Spleen (tissue), 11 donors: ENCODE results near the gene SARM1. TPM values are rescaled to one million over a fixed set of nuclear protein-coding genes. Genes with fewer than 3 reads are reported as not detected.

Experiments
- DNase-seq: peaks from one replicate; pipeline ENCODE4 v3.0.0-alpha.2; 2020
- H3K27ac ChIP-seq, 8 donors: fragments of 200-600 bp; sonication (generic) in 7 of 8; 1 replicate in 4 of 8; 2 replicates in 4 of 8; pipeline versions ENCODE4 v1.5.0 to v1.8.0; 2016 to 2021; ENCODE audit warnings: inconsistent platforms in 4 of 8, mild to moderate bottlenecking in 4 of 8, moderate library complexity in 1 of 8
- H3K27me3 ChIP-seq, 7 donors: fragments of 200-600 bp; sonication (generic) in 6 of 7; replicated peaks in 1 of 7; 1 replicate in 4 of 7; 2 replicates in 3 of 7; pipeline versions ENCODE4 v1.5.0 to v1.8.0; 2016 to 2021; ENCODE audit warnings: inconsistent platforms in 3 of 7, mild to moderate bottlenecking in 1 of 7
- H3K36me3 ChIP-seq, 6 donors: fragments of 200-600 bp; sonication (generic) in 5 of 6; 1 replicate in 4 of 6; 2 replicates in 2 of 6; pipeline versions ENCODE4 v1.5.0 to v1.8.0; 2016 to 2021; ENCODE audit warnings: inconsistent platforms in 2 of 6
- H3K4me1 ChIP-seq, 6 donors: fragments of 200-600 bp; sonication (generic) in 5 of 6; 1 replicate in 3 of 6; 2 replicates in 3 of 6; pipeline versions ENCODE4 v1.5.0 to v1.8.0; 2016 to 2021; ENCODE audit warnings: inconsistent platforms in 3 of 6
- H3K4me3 ChIP-seq, 8 donors: fragments of 200-600 bp; sonication (generic) in 7 of 8; 1 replicate in 4 of 8; 2 replicates in 4 of 8; pipeline versions ENCODE4 v1.5.0 to v1.8.0; 2016 to 2021; ENCODE audit warnings: inconsistent platforms in 4 of 8, mild to moderate bottlenecking in 4 of 8, moderate library complexity in 2 of 8
- H3K9me3 ChIP-seq, 8 donors: fragments of 200-600 bp; sonication (generic) in 7 of 8; 1 replicate in 4 of 8; 2 replicates in 4 of 8; pipeline versions ENCODE4 v1.5.0 to v1.8.0; 2016 to 2021; ENCODE audit warnings: inconsistent platforms in 4 of 8
- CTCF ChIP-seq, 11 experiments: fragments of 200-600 bp in 7 of 11; fragments of 450-650 bp in 4 of 11; sonication (generic) in 4 of 11; IDR thresholded peaks in 8 of 11; conservative IDR thresholded peaks in 3 of 11; 1 replicate in 7 of 11; 2 replicates in 4 of 11; pipeline versions ENCODE4 v1.4.0 to v1.8.0; 2016 to 2021; ENCODE audit warnings: antibody characterized with exemption in 11 of 11, inconsistent platforms in 4 of 11, mild to moderate bottlenecking in 1 of 11
- POLR2A ChIP-seq, 3 donors: fragments of 450-650 bp; IDR thresholded peaks; one replicate each; pipeline ENCODE4 v1.5.1; 2017; ENCODE audit warnings: antibody characterized with exemption in 3 of 3, mild to moderate bottlenecking in 1 of 3
- POLR2AphosphoS5 ChIP-seq, 3 donors: sonication (generic); formaldehyde crosslinking; IDR thresholded peaks; one replicate each; pipeline ENCODE4 v1.5.1; 2017; ENCODE audit warnings: antibody characterized with exemption in 3 of 3
- WGBS, 5 donors: extraction: QIAGEN DNeasy Blood & Tissue Kit in 3 of 5; methylation state at CpG; one replicate each; pipeline versions ENCODE4 v1.1.5 to v1.1.7; 2013 to 2018; 5-methylcytosine and 5-hydroxymethylcytosine counted together
- intact Hi-C: fragments of 100-400 bp; cut with DNase I; formaldehyde crosslinking; loops from one replicate; pipeline ENCODE4 v1.15.0; 2023; ENCODE audit warnings: low total_unique reads
- polyA plus RNA-seq, 3 donors: library from polyadenylated mRNA; stranded (reverse); fragments of 200-250 nt; gene quantifications; one replicate each; pipeline ENCODE4 v1.2.1, GENCODE V29; 2013
- total RNA-seq, 7 donors: library from RNA; depleted of rRNA in 3 of 7; stranded (reverse); fragments of >200 nt in 3 of 7; fragmentation: NEBNext Ultra II Directional in 4 of 7; extraction: Animal tissue kit (Norgen Biotek cat#: 25700) in 4 of 7; gene quantifications; one replicate each; pipeline versions ENCODE4 v1.1.0 to v1.2.1, GENCODE V29; 2016 to 2021
- donor health status: healthy with polysubstance abuse.
- donor health status: DM: no; HTN: no; CAD: no; lungs with moderate emphysema.
- donor health status: DM: no; HTN: no; CAD: no.
- donor health status: Bipolar disorder and iron deficiency.
- donor health status: healthy.
- donor health status: DM: no; HTN: no; CAD: no.
- donor health status: DM: yes; HTN: yes; CAD: no.

Gene SARM1
- total and polyA plus RNA-seq, 10 donors, result 4.7 to 48.7 (median 35.4) TPM

- Histone ChIP-seq H3K4me3 (no peak overlapping the region), H3K4me1 (no peaks in the 10 kb centered on the region), H3K27ac (no peak overlapping the region), H3K27me3 (peaks cover 0 to 10% (median 0%) of the 10 kb centered on the region in 7 donors), H3K36me3 (no peaks in the 10 kb centered on the region), H3K9me3 (peaks cover 0 to 7% (median 5%) of the 10 kb centered on the region in 8 donors)
- WGBS, 5 donors, result 90 to 97% (median 93%) methylated on average over 9 of the region's 9 CpGs
- intact Hi-C loops, result no loop called here
- TF ChIP-seq POLR2A (IDR thresholded peaks at IDR 0.05) (no peak), CTCF (IDR thresholded peaks at IDR 0.05 in 8 of 11, conservative IDR thresholded peaks at IDR 0.05 in 3 of 11) (no peak), POLR2AphosphoS5 (IDR thresholded peaks at IDR 0.05) (no peak)
- no peak for DNase-seq
These were observed 72.6 kb downstream of the SARM1 start for GRCh38 chr17:28443901-28444638.

GRCh38 chr17:28446716-28447395 is 75.4 kb downstream of the SARM1 start:
- intact Hi-C loops, result no loop called here
- no peaks in the 10 kb centered on the region for H3K36me3 ChIP-seq
- TF ChIP-seq CTCF (IDR thresholded peaks at IDR 0.05 in 8 of 11, conservative IDR thresholded peaks at IDR 0.05 in 3 of 11) (no peak), POLR2AphosphoS5 (IDR thresholded peaks at IDR 0.05) (no peak), POLR2A (IDR thresholded peaks at IDR 0.05) (no peak)
- H3K27me3 ChIP-seq, result peaks cover 0 to 3% (median 0%) of the 10 kb centered on the region in 7 donors
- no peaks in the 10 kb centered on the region for H3K4me1 ChIP-seq
- no peak overlapping the region for H3K27ac ChIP-seq
- DNase-seq, result no peak
- H3K4me3 ChIP-seq, result no peak overlapping the region
- peaks cover 0 to 7% (median 5%) of the 10 kb centered on the region in 8 donors for H3K9me3 ChIP-seq
- 85 to 93% (median 91%) methylated on average over 8 of the region's 8 CpGs for WGBS, 5 donors

GRCh38 chr17:28447396-28447760 is 75.9 kb downstream of the SARM1 start:
- TF ChIP-seq CTCF (IDR thresholded peaks at IDR 0.05 in 8 of 11, conservative IDR thresholded peaks at IDR 0.05 in 3 of 11), result no peak
- no peak for TF ChIP-seq POLR2AphosphoS5 (IDR thresholded peaks at IDR 0.05)
- no peak for TF ChIP-seq POLR2A (IDR thresholded peaks at IDR 0.05)
- no peak for DNase-seq
- H3K36me3 ChIP-seq, result no peaks in the 10 kb centered on the region
- H3K27me3 ChIP-seq, result peaks cover 0 to 3% (median 0%) of the 10 kb centered on the region in 7 donors
- H3K4me3 ChIP-seq, result no peak overlapping the region
- 59 to 79% (median 76%) methylated on average over 5 of the region's 5 CpGs for WGBS, 5 donors
- H3K4me1 ChIP-seq, result no peaks in the 10 kb centered on the region
- intact Hi-C loops, result no loop called here
- no peak overlapping the region for H3K27ac ChIP-seq
- peaks cover 0 to 6% (median 4%) of the 10 kb centered on the region in 8 donors for H3K9me3 ChIP-seq

- Histone ChIP-seq H3K36me3 (no peaks in the 10 kb centered on the region), H3K27ac (no peak overlapping the region), H3K4me3 (no peak overlapping the region), H3K9me3 (no peaks in the 10 kb centered on the region), H3K4me1 (no peaks in the 10 kb centered on the region), H3K27me3 (peaks cover 0 to 3% (median 0%) of the 10 kb centered on the region in 7 donors)
- DNase-seq, result no peak
- intact Hi-C loops, result no loop called here
- TF ChIP-seq CTCF (IDR thresholded peaks at IDR 0.05 in 8 of 11, conservative IDR thresholded peaks at IDR 0.05 in 3 of 11) (no peak), POLR2A (IDR thresholded peaks at IDR 0.05) (no peak), POLR2AphosphoS5 (IDR thresholded peaks at IDR 0.05) (no peak)
- WGBS, 5 donors, result 72 to 94% (median 73%) methylated on average over 1 of the region's 1 CpG
These were observed 78.4 kb downstream of the SARM1 start for GRCh38 chr17:28449859-28450258.
